Body of pancreas (tissue), 4 donors: ENCODE measurements around the gene LBP.

Experiments
- CTCF ChIP-seq, 7 experiments: fragments of 450-650 bp in 4 of 7; fragments of 200-600 bp in 3 of 7; sonication (generic) in 3 of 7; IDR thresholded peaks; one replicate each; pipeline ENCODE4 v1.5.1; 2016 to 2019; ENCODE audit warnings: antibody characterized with exemption in 7 of 7
- POLR2A ChIP-seq, 3 donors: fragments of 450-650 bp; IDR thresholded peaks; one replicate each; pipeline ENCODE4 v1.6.1; 2016; ENCODE audit warnings: antibody characterized with exemption in 3 of 3, mild to moderate bottlenecking in 2 of 3

GRCh38 chr20:38426006-38426897, 80.0 kb downstream of the LBP start:
- TF ChIP-seq CTCF (IDR thresholded peaks at IDR 0.05) (no peak), POLR2A (IDR thresholded peaks at IDR 0.05) (no peak)
